ENCODE measurements around the gene CLDN2.

Gene CLDN2

GRCh38 chrX:106897259-106897658 is 22.9 kb upstream of the CLDN2 start:
- CTCF ChIA-PET = interaction anchor here (0.6 to 3.1 kb wide), 14 partner anchors 12 to 1080 kb away, joined by 3 to 25 read pairs (median 6); partner anchors contain the start of gene NCBP2L
- POLR2A ChIA-PET = no interaction called here
- H3K4me1 ChIP-seq (ENCODE audit: control insufficient read depth, insufficient read depth, low read length) = no peaks in the 10 kb centered on the region; the same call in 1 of the 2 replicates
- no peak overlapping the region for H3K4me3 ChIP-seq (ENCODE audit: low read depth, low read length)
- no peaks in the 10 kb centered on the region for H3K36me3 ChIP-seq (ENCODE audit: control insufficient read depth in 2 of 2, insufficient read depth in 1 of 2, low read length in 2 of 2)
- H3K9me3 ChIP-seq (ENCODE audit: control insufficient read depth, insufficient read depth, low read depth, low read length) = no peaks in the 10 kb centered on the region
- TF ChIP-seq YY2 (tag by site-specific recombination; IDR thresholded peaks at IDR 0.05) (no peak), ZNF571 (tag by site-specific recombination; IDR thresholded peaks at IDR 0.05) (no peak), GLI4 (tag by site-specific recombination; IDR thresholded peaks at IDR 0.05) (no peak), ZNF658 (tag by site-specific recombination; IDR thresholded peaks at IDR 0.05) (no peak), ZNF626 (tag by site-specific recombination; IDR thresholded peaks at IDR 0.05) (no peak), ZNF544 (tag by site-specific recombination; IDR thresholded peaks at IDR 0.05) (no peak), ZNF555 (tag by site-specific recombination; conservative IDR thresholded peaks at IDR 0.05) (no peak), ZNF174 (tag by site-specific recombination; IDR thresholded peaks at IDR 0.05) (no peak), ZEB2 (tag by site-specific recombination; IDR thresholded peaks at IDR 0.05) (no peak)
- TF ChIP-seq, protein P1, sequence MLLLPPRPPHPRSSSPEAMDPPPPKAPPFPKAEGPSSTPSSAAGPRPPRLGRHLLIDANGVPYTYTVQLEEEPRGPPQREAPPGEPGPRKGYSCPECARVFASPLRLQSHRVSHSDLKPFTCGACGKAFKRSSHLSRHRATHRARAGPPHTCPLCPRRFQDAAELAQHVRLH (tag by site-specific recombination; IDR thresholded peaks at IDR 0.05) = no peak
- H3K27ac ChIP-seq (ENCODE audit: extremely low read depth, low read depth, low read length) = no peak overlapping the region

- no peaks in the 10 kb centered on the region; the same call in 1 of the 2 replicates for H3K4me1 ChIP-seq (ENCODE audit: control insufficient read depth, insufficient read depth, low read length)
- H3K27ac ChIP-seq (ENCODE audit: extremely low read depth, low read depth, low read length) = no peak overlapping the region
- POLR2A ChIA-PET = no interaction called here
- CTCF ChIA-PET = interaction anchor here (0.6 to 3.1 kb wide), 28 partner anchors 9 to 1173 kb away, joined by 3 to 25 read pairs (median 4); no protein-coding TSS in a partner anchor
- TF ChIP-seq, protein P2, sequence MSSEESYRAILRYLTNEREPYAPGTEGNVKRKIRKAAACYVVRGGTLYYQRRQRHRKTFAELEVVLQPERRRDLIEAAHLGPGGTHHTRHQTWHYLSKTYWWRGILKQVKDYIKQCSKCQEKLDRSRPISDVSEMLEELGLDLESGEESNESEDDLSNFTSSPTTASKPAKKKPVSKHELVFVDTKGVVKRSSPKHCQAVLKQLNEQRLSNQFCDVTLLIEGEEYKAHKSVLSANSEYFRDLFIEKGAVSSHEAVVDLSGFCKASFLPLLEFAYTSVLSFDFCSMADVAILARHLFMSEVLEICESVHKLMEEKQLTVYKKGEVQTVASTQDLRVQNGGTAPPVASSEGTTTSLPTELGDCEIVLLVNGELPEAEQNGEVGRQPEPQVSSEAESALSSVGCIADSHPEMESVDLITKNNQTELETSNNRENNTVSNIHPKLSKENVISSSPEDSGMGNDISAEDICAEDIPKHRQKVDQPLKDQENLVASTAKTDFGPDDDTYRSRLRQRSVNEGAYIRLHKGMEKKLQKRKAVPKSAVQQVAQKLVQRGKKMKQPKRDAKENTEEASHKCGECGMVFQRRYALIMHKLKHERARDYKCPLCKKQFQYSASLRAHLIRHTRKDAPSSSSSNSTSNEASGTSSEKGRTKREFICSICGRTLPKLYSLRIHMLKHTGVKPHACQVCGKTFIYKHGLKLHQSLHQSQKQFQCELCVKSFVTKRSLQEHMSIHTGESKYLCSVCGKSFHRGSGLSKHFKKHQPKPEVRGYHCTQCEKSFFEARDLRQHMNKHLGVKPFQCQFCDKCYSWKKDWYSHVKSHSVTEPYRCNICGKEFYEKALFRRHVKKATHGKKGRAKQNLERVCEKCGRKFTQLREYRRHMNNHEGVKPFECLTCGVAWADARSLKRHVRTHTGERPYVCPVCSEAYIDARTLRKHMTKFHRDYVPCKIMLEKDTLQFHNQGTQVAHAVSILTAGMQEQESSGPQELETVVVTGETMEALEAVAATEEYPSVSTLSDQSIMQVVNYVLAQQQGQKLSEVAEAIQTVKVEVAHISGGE (tag by site-specific recombination; conservative IDR thresholded peaks at IDR 0.05; ENCODE audit: low read depth) = no peak
- peak; percentile 66 for TF ChIP-seq ZNF654 (tag by site-specific recombination; IDR thresholded peaks at IDR 0.05; ENCODE audit: low read depth)
- no peaks in the 10 kb centered on the region for H3K9me3 ChIP-seq (ENCODE audit: control insufficient read depth, insufficient read depth, low read depth, low read length)
- no peak overlapping the region for H3K4me3 ChIP-seq (ENCODE audit: low read depth, low read length)
- no peaks in the 10 kb centered on the region for H3K36me3 ChIP-seq (ENCODE audit: control insufficient read depth in 2 of 2, insufficient read depth in 1 of 2, low read length in 2 of 2)
Observed at GRCh38 chrX:106898462-106898861, 21.7 kb upstream of the CLDN2 start.

DNA sequence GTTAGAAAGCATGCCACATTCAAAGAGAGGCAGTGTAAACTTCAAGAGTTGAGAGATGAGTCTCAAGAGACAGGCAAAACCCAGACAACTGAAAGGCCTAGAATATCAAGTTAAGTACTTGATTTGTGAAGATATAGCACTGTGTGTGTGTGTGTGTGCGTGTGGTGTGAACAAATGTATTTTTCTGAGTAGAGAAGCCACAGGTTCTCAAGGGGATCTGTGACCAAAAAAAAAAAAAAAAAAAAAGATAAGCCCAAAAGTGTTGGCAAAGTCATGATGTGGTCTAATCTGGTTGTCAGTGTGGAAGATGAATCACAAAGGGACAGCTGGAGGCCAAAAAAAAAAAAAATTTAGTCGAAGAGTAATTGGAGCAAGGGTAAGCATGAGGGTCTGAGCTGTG is 20.9 kb upstream of the CLDN2 start:
- ChIA-PET POLR2A (no interaction called here), CTCF (interaction anchor here (0.6 to 3.1 kb wide), 24 partner anchors 10 to 1177 kb away, joined by 3 to 25 read pairs (median 4); no protein-coding TSS in a partner anchor)
- Histone ChIP-seq H3K9me3 (ENCODE audit: control insufficient read depth, insufficient read depth, low read depth, low read length) (no peaks in the 10 kb centered on the region), H3K4me3 (ENCODE audit: low read depth, low read length) (no peak overlapping the region), H3K36me3 (ENCODE audit: control insufficient read depth in 2 of 2, insufficient read depth in 1 of 2, low read length in 2 of 2) (no peaks in the 10 kb centered on the region), H3K4me1 (ENCODE audit: control insufficient read depth, insufficient read depth, low read length) (no peaks in the 10 kb centered on the region; the same call in 1 of the 2 replicates), H3K27ac (ENCODE audit: extremely low read depth, low read depth, low read length) (no peak overlapping the region)
- no peak for TF ChIP-seq ZNF10 (tag by site-specific recombination; IDR thresholded peaks at IDR 0.05)
- TF ChIP-seq, protein P3, sequence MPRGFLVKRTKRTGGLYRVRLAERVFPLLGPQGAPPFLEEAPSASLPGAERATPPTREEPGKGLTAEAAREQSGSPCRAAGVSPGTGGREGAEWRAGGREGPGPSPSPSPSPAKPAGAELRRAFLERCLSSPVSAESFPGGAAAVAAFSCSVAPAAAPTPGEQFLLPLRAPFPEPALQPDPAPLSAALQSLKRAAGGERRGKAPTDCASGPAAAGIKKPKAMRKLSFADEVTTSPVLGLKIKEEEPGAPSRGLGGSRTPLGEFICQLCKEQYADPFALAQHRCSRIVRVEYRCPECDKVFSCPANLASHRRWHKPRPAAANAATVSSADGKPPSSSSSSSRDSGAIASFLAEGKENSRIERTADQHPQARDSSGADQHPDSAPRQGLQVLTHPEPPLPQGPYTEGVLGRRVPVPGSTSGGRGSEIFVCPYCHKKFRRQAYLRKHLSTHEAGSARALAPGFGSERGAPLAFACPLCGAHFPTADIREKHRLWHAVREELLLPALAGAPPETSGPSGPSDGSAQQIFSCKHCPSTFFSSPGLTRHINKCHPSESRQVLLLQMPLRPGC (tag by site-specific recombination; IDR thresholded peaks at IDR 0.05) = no peak
- TF ChIP-seq ZNF629 (tag by site-specific recombination; IDR thresholded peaks at IDR 0.05) = no peak
- no peak for TF ChIP-seq SP7 (tag by site-specific recombination; IDR thresholded peaks at IDR 0.05)
- TF ChIP-seq, protein P1 (tag by site-specific recombination; IDR thresholded peaks at IDR 0.05) = no peak
- TF ChIP-seq MZF1 (tag by site-specific recombination; IDR thresholded peaks at IDR 0.05; ENCODE audit: borderline replicate concordance) = no peak
- TF ChIP-seq, protein P4, sequence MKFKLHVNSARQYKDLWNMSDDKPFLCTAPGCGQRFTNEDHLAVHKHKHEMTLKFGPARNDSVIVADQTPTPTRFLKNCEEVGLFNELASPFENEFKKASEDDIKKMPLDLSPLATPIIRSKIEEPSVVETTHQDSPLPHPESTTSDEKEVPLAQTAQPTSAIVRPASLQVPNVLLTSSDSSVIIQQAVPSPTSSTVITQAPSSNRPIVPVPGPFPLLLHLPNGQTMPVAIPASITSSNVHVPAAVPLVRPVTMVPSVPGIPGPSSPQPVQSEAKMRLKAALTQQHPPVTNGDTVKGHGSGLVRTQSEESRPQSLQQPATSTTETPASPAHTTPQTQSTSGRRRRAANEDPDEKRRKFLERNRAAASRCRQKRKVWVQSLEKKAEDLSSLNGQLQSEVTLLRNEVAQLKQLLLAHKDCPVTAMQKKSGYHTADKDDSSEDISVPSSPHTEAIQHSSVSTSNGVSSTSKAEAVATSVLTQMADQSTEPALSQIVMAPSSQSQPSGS (tag by site-specific recombination; IDR thresholded peaks at IDR 0.05; ENCODE audit: low read depth) = no peak
- no peak for TF ChIP-seq ZNF398 (tag by site-specific recombination; IDR thresholded peaks at IDR 0.05)
- TF ChIP-seq, protein P5, sequence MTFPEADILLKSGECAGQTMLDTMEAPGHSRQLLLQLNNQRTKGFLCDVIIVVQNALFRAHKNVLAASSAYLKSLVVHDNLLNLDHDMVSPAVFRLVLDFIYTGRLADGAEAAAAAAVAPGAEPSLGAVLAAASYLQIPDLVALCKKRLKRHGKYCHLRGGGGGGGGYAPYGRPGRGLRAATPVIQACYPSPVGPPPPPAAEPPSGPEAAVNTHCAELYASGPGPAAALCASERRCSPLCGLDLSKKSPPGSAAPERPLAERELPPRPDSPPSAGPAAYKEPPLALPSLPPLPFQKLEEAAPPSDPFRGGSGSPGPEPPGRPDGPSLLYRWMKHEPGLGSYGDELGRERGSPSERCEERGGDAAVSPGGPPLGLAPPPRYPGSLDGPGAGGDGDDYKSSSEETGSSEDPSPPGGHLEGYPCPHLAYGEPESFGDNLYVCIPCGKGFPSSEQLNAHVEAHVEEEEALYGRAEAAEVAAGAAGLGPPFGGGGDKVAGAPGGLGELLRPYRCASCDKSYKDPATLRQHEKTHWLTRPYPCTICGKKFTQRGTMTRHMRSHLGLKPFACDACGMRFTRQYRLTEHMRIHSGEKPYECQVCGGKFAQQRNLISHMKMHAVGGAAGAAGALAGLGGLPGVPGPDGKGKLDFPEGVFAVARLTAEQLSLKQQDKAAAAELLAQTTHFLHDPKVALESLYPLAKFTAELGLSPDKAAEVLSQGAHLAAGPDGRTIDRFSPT (tag by site-specific recombination; IDR thresholded peaks at IDR 0.05) = no peak
